Esophagus muscularis mucosa (tissue), 3 donors: ENCODE data around the gene C1R.

ENCODE experiments used
- POLR2A ChIP-seq: fragments of 450-650 bp; IDR thresholded peaks from one replicate; pipeline ENCODE4 v1.6.1; 2017; ENCODE audit warnings: antibody characterized with exemption, moderate library complexity, mild to moderate bottlenecking, low read depth
- TF ChIP-seq, protein P1 (sequence below), 3 experiments: fragments of 200-600 bp in 2 of 3; fragments of 450-650 bp in 1 of 3; sonication (generic) in 2 of 3; IDR thresholded peaks; one replicate each; pipeline ENCODE4 v1.5.1; 2017 to 2019; ENCODE audit warnings: antibody characterized with exemption in 3 of 3, mild to moderate bottlenecking in 2 of 3, moderate library complexity in 1 of 3

DNA sequence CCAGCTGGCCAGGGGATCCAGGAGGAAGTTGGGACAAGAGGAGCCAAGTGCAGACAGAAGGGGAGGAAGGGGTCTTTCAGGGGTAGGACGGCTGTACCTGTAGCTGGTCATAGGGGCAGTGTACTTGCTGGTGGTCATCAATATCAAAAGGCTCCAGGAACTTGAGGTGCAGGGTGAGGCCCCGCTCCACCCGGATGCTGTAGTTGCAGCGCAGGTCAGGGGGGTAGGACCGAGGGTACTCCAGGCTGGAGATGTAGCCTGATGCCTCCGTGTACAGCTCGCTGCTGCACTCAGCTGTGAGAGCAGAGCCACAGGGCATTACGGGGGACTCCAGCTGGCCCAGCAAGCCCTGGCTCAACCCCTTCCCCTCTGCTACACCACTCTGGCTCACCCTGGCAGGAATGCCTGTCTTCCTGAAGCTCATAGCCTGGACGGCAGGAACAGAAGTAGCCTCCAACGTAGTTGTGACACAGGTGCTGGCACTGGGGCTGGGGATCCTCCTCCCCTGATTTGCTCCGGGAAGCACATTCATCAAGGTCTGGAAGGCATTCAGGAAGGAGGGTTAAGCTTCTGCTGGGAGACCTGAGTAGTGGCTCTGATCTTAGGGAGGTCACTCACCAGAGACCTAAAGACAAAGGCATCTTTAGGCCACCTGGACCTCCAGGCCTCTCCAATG lies 2.9 kb downstream of the C1R start:
- TF ChIP-seq POLR2A, result no peak
- TF ChIP-seq, protein P1, sequence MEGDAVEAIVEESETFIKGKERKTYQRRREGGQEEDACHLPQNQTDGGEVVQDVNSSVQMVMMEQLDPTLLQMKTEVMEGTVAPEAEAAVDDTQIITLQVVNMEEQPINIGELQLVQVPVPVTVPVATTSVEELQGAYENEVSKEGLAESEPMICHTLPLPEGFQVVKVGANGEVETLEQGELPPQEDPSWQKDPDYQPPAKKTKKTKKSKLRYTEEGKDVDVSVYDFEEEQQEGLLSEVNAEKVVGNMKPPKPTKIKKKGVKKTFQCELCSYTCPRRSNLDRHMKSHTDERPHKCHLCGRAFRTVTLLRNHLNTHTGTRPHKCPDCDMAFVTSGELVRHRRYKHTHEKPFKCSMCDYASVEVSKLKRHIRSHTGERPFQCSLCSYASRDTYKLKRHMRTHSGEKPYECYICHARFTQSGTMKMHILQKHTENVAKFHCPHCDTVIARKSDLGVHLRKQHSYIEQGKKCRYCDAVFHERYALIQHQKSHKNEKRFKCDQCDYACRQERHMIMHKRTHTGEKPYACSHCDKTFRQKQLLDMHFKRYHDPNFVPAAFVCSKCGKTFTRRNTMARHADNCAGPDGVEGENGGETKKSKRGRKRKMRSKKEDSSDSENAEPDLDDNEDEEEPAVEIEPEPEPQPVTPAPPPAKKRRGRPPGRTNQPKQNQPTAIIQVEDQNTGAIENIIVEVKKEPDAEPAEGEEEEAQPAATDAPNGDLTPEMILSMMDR (IDR thresholded peaks at IDR 0.05), result no peak
